Liver (tissue), 9 donors: ENCODE results near the gene NELL1. TPM values are rescaled to one million over a fixed set of nuclear protein-coding genes. Genes with fewer than 3 reads are reported as not detected.

ENCODE experiments used
- DNase-seq: peaks from one replicate; pipeline ENCODE4 v3.0.0-alpha.2; 2017; ENCODE audit warnings: low spot score
- H3K27ac ChIP-seq, 2 donors: one replicate each; pipeline ENCODE4 v1.7.0; 2013; ENCODE audit warnings: inconsistent platforms in 2 of 2, low read length in 2 of 2, control low read depth in 1 of 2, low read depth in 1 of 2, mild to moderate bottlenecking in 1 of 2
- H3K27me3 ChIP-seq, 4 donors: one replicate each; pipeline versions ENCODE4 v1.6.1 to v1.7.0; 2013; ENCODE audit warnings: low read length in 3 of 4, inconsistent platforms in 1 of 4, mild to moderate bottlenecking in 1 of 4, moderate library complexity in 1 of 4; ENCODE audit not compliant: control insufficient read depth in 4 of 4, insufficient read depth in 4 of 4
- H3K36me3 ChIP-seq, 4 donors: one replicate each; pipeline versions ENCODE4 v1.6.1 to v1.7.0; 2013; ENCODE audit warnings: low read length in 3 of 4, mild to moderate bottlenecking in 3 of 4, low read depth in 1 of 4, moderate library complexity in 1 of 4; ENCODE audit not compliant: control insufficient read depth in 4 of 4, insufficient read depth in 3 of 4
- H3K4me1 ChIP-seq, 4 donors: one replicate each; pipeline versions ENCODE4 v1.6.1 to v1.7.0; 2013; ENCODE audit warnings: low read length in 3 of 4, mild to moderate bottlenecking in 3 of 4, moderate library complexity in 1 of 4; ENCODE audit not compliant: control insufficient read depth in 4 of 4, insufficient read depth in 4 of 4
- H3K4me3 ChIP-seq, 3 donors: one replicate each; pipeline versions ENCODE4 v1.6.1 to v1.7.0; 2013; ENCODE audit warnings: low read length in 3 of 3, control low read depth in 1 of 3, low read depth in 1 of 3, mild to moderate bottlenecking in 1 of 3
- H3K9ac ChIP-seq, 2 donors: one replicate each; pipeline ENCODE4 v1.7.0; 2013; ENCODE audit warnings: low read length in 2 of 2, mild to moderate bottlenecking in 2 of 2, moderate library complexity in 2 of 2, control low read depth in 1 of 2, low read depth in 1 of 2
- H3K9me3 ChIP-seq, 4 donors: one replicate each; pipeline versions ENCODE4 v1.6.1 to v1.7.0; 2013; ENCODE audit warnings: low read length in 3 of 4; ENCODE audit not compliant: control insufficient read depth in 4 of 4
- ATF3 ChIP-seq: IDR thresholded peaks from 2 replicates; pipeline ENCODE4 v1.6.1; 2016; ENCODE audit warnings: antibody characterized with exemption
- CTCF ChIP-seq: fragments of 150-350 bp; IDR thresholded peaks from 2 replicates; pipeline ENCODE4 v1.5.1; 2017; ENCODE audit warnings: improper control_type of control experiment, low read depth, low read length; ENCODE audit not compliant: missing input control
- EGR1 ChIP-seq, 2 donors: IDR thresholded peaks; 2 replicates each; pipeline ENCODE4 v1.6.1; 2016 to 2018; ENCODE audit warnings: antibody characterized with exemption in 2 of 2, low read depth in 2 of 2
- FOXA1 ChIP-seq: IDR thresholded peaks from 2 replicates; pipeline ENCODE4 v1.6.1; 2016; ENCODE audit warnings: antibody characterized with exemption
- FOXA2 ChIP-seq: IDR thresholded peaks from 2 replicates; pipeline ENCODE4 v1.6.1; 2016; ENCODE audit warnings: antibody characterized with exemption
- HNF4A ChIP-seq, 2 donors: conservative IDR thresholded peaks; 2 replicates each; pipeline ENCODE4 v1.6.1; 2016; ENCODE audit warnings: antibody characterized with exemption in 2 of 2, mild to moderate bottlenecking in 2 of 2
- HNF4G ChIP-seq: IDR thresholded peaks from 2 replicates; pipeline ENCODE4 v1.6.1; 2016; ENCODE audit warnings: antibody characterized with exemption
- JUND ChIP-seq, 2 donors: IDR thresholded peaks; 2 replicates each; pipeline ENCODE4 v1.6.1; 2016; ENCODE audit warnings: antibody characterized with exemption in 2 of 2
- MAX ChIP-seq: IDR thresholded peaks from 2 replicates; pipeline ENCODE4 v1.6.1; 2016; ENCODE audit warnings: antibody characterized with exemption
- NR2F2 ChIP-seq: IDR thresholded peaks from 2 replicates; pipeline ENCODE4 v1.6.1; 2016; ENCODE audit warnings: antibody characterized with exemption
- RAD21 ChIP-seq, 2 donors: IDR thresholded peaks; 2 replicates each; pipeline ENCODE4 v1.6.1; 2016; ENCODE audit warnings: antibody characterized with exemption in 2 of 2, mild to moderate bottlenecking in 2 of 2
- REST ChIP-seq: IDR thresholded peaks from 2 replicates; pipeline ENCODE4 v1.6.1; 2016; ENCODE audit warnings: antibody characterized with exemption, mild to moderate bottlenecking
- SP1 ChIP-seq: IDR thresholded peaks from 2 replicates; pipeline ENCODE4 v1.6.1; 2018; ENCODE audit warnings: antibody characterized with exemption, mild to moderate bottlenecking
- TAF1 ChIP-seq: conservative IDR thresholded peaks from 2 replicates; pipeline ENCODE4 v1.6.1; 2016; ENCODE audit warnings: antibody characterized with exemption, mild to moderate bottlenecking
- YY1 ChIP-seq: IDR thresholded peaks from 2 replicates; pipeline ENCODE4 v1.6.1; 2016; ENCODE audit warnings: antibody characterized with exemption, mild to moderate bottlenecking
- ZBTB33 ChIP-seq: IDR thresholded peaks from 2 replicates; pipeline ENCODE4 v1.6.1; 2016; ENCODE audit warnings: antibody characterized with exemption
- WGBS: extraction: QIAGEN DNeasy Blood & Tissue Kit; methylation state at CpG from one replicate; pipeline ENCODE4 v1.1.7; 2013; 5-methylcytosine and 5-hydroxymethylcytosine counted together
- polyA plus RNA-seq, 2 donors: library from polyadenylated mRNA; stranded (reverse) in 1 of 2; unstranded in 1 of 2; fragments of 200-250 nt in 1 of 2; fragments of >200 nt in 1 of 2; fragmentation: Nextera tagmentation in 1 of 2; extraction: Ambion mirVana in 1 of 2; gene quantifications; one replicate each; pipeline versions ENCODE4 v1.2.1 to v1.2.3, GENCODE V29; 2013 to 2015
- total RNA-seq, 2 donors: library from RNA; depleted of rRNA; stranded (reverse); fragments of >200 nt; gene quantifications; one replicate each; pipeline ENCODE4 v1.2.3, GENCODE V29; 2014
- donor health status: healthy.
- donor health status: healthy.
- donor health status: healthy.
- donor health status: healthy.
- donor health status: healthy.

NELL1 gene
- total and polyA plus RNA-seq, 4 donors, result not detected

GRCh38 chr11:21364866-21365624 is 695.7 kb downstream of the NELL1 start:
- Histone ChIP-seq H3K9ac (no peak overlapping the region), H3K27me3 (no peaks in the 10 kb centered on the region), H3K27ac (no peak overlapping the region), H3K4me3 (no peak overlapping the region), H3K4me1 (no peaks in the 10 kb centered on the region), H3K9me3 (no peaks in the 10 kb centered on the region), H3K36me3 (no peaks in the 10 kb centered on the region)
- DNase-seq, result no peak
- 66% methylated on average over 8 of the region's 8 CpGs for WGBS
- TF ChIP-seq HNF4A (conservative IDR thresholded peaks at IDR 0.05), result no peak
- TF ChIP-seq HNF4G, result no peak
- no peak for TF ChIP-seq RAD21 (IDR thresholded peaks at IDR 0.05)
- no peak for TF ChIP-seq SP1
- TF ChIP-seq FOXA2, result no peak
- TF ChIP-seq EGR1 (IDR thresholded peaks at IDR 0.05; ENCODE audit: low read depth in 2 of 2), result no peak

GRCh38 chr11:21369947-21370346 is 700.6 kb downstream of the NELL1 start:
- H3K36me3 ChIP-seq, result no peaks in the 10 kb centered on the region
- WGBS, result 72% methylated on average over 1 of the region's 1 CpG
- H3K9ac ChIP-seq, result no peak overlapping the region
- no peaks in the 10 kb centered on the region for H3K4me1 ChIP-seq
- H3K27ac ChIP-seq, result no peak overlapping the region
- no peak overlapping the region for H3K4me3 ChIP-seq
- no peak for DNase-seq
- no peaks in the 10 kb centered on the region for H3K9me3 ChIP-seq
- H3K27me3 ChIP-seq, result peaks cover 0 to 3% (median 0%) of the 10 kb centered on the region in 4 donors
- TF ChIP-seq NR2F2 (no peak), JUND (IDR thresholded peaks at IDR 0.05) (no peak), TAF1 (no peak), HNF4G (no peak), REST (no peak), FOXA1 (no peak)

- Histone ChIP-seq H3K4me3 (no peak overlapping the region), H3K4me1 (no peaks in the 10 kb centered on the region), H3K27ac (no peak overlapping the region), H3K9me3 (no peaks in the 10 kb centered on the region), H3K36me3 (no peaks in the 10 kb centered on the region), H3K27me3 (peaks cover 0 to 3% (median 0%) of the 10 kb centered on the region in 4 donors), H3K9ac (no peak overlapping the region)
- no peak for DNase-seq
- WGBS, result 66% methylated on average over 5 of the region's 5 CpGs
- no peak for TF ChIP-seq EGR1 (IDR thresholded peaks at IDR 0.05; ENCODE audit: low read depth in 2 of 2)
- no peak for TF ChIP-seq TAF1
- no peak for TF ChIP-seq ZBTB33
- no peak for TF ChIP-seq YY1
- TF ChIP-seq REST, result no peak
- TF ChIP-seq ATF3, result no peak
- no peak for TF ChIP-seq CTCF
- TF ChIP-seq JUND (IDR thresholded peaks at IDR 0.05), result no peak
- TF ChIP-seq SP1, result no peak
- TF ChIP-seq MAX, result no peak
- TF ChIP-seq FOXA2, result no peak
Observed at GRCh38 chr11:21371044-21371443, 701.7 kb downstream of the NELL1 start.
